A673 (cell line): ENCODE data around the gene WNT11.

Experiments
- EZH2 ChIP-seq: fragments of 200-600 bp; sonication (generic); IDR thresholded peaks from 2 replicates; pipeline ENCODE4 v1.6.1; 2017; ENCODE audit warnings: borderline replicate concordance, low read depth, mild to moderate bottlenecking, mixed read lengths, antibody characterized with exemption, low read length; ENCODE audit not compliant: poor library complexity, severe bottlenecking
- TF ChIP-seq, protein P1 (sequence below): fragments of 300-800, 200-600 bp; sonication (generic); conservative IDR thresholded peaks from 2 replicates; pipeline ENCODE4 v1.5.1; 2017; ENCODE audit warnings: low read depth, mild to moderate bottlenecking, antibody characterized with exemption, low read length, moderate library complexity, mixed read lengths

- TF ChIP-seq, protein P1, sequence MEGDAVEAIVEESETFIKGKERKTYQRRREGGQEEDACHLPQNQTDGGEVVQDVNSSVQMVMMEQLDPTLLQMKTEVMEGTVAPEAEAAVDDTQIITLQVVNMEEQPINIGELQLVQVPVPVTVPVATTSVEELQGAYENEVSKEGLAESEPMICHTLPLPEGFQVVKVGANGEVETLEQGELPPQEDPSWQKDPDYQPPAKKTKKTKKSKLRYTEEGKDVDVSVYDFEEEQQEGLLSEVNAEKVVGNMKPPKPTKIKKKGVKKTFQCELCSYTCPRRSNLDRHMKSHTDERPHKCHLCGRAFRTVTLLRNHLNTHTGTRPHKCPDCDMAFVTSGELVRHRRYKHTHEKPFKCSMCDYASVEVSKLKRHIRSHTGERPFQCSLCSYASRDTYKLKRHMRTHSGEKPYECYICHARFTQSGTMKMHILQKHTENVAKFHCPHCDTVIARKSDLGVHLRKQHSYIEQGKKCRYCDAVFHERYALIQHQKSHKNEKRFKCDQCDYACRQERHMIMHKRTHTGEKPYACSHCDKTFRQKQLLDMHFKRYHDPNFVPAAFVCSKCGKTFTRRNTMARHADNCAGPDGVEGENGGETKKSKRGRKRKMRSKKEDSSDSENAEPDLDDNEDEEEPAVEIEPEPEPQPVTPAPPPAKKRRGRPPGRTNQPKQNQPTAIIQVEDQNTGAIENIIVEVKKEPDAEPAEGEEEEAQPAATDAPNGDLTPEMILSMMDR = no peak
- TF ChIP-seq EZH2 = no peak
Observed at GRCh38 chr11:76148231-76148630, 58.1 kb downstream of the WNT11 start.
